ENCODE measurements around the gene KCNJ14.

The KCNJ14 gene

GRCh38 chr19:48493718-48494401, 38.5 kb downstream of the KCNJ14 start:
- no peak for TF ChIP-seq CTCF (IDR thresholded peaks at IDR 0.05; ENCODE audit: low read depth, low read length, missing control alignments)
- no peak for DNase-seq (ENCODE audit: low read depth)
- peak overlapping the region; percentile 41; the same call in 1 of the 2 replicates for H3K4me3 ChIP-seq (ENCODE audit: low read depth, low read length)

- no peak overlapping the region for H3K4me3 ChIP-seq (ENCODE audit: low read depth, low read length)
- no peak for DNase-seq (ENCODE audit: low read depth)
- TF ChIP-seq CTCF (IDR thresholded peaks at IDR 0.05; ENCODE audit: low read depth, low read length, missing control alignments) = no peak
Measured at GRCh38 chr19:48495396-48495795, 40.0 kb downstream of the KCNJ14 start.

GRCh38 chr19:48496959-48497727, 41.8 kb downstream of the KCNJ14 start:
- no peak overlapping the region for H3K4me3 ChIP-seq (ENCODE audit: low read depth, low read length)
- no peak for TF ChIP-seq CTCF (IDR thresholded peaks at IDR 0.05; ENCODE audit: low read depth, low read length, missing control alignments)
- DNase-seq (ENCODE audit: low read depth) = no peak

- DNase-seq (ENCODE audit: low read depth) = no peak
- no peak overlapping the region for H3K4me3 ChIP-seq (ENCODE audit: low read depth, low read length)
- TF ChIP-seq CTCF (IDR thresholded peaks at IDR 0.05; ENCODE audit: low read depth, low read length, missing control alignments) = no peak
Measured at GRCh38 chr19:48497728-48498594, 42.6 kb downstream of the KCNJ14 start.

- no peak for DNase-seq (ENCODE audit: low read depth)
- no peak overlapping the region for H3K4me3 ChIP-seq (ENCODE audit: low read depth, low read length)
- no peak for TF ChIP-seq CTCF (IDR thresholded peaks at IDR 0.05; ENCODE audit: low read depth, low read length, missing control alignments)
Measured at GRCh38 chr19:48498595-48499311, 43.4 kb downstream of the KCNJ14 start.

- no peak for TF ChIP-seq CTCF (IDR thresholded peaks at IDR 0.05; ENCODE audit: low read depth, low read length, missing control alignments)
- H3K4me3 ChIP-seq (ENCODE audit: low read depth, low read length) = no peak overlapping the region
- no peak for DNase-seq (ENCODE audit: low read depth)
Measured at GRCh38 chr19:48499316-48500090, 44.1 kb downstream of the KCNJ14 start.
